Loucy (cell line): ENCODE results near the gene GARIN6.

Source experiments
- H2AFZ ChIP-seq: fragments of 200-600 bp; sonication (generic); 2 replicates; pipeline ENCODE4 v1.6.0; 2016; ENCODE audit warnings: antibody characterized with exemption, mild to moderate bottlenecking, low read length, moderate library complexity
- H3F3A ChIP-seq: fragments of 200-600 bp; 2 replicates; pipeline ENCODE4 v1.6.0; 2016; ENCODE audit warnings: antibody characterized with exemption, low read depth, mild to moderate bottlenecking
- H3K27me3 ChIP-seq: fragments of 200-600 bp; sonication (generic); 2 replicates; pipeline ENCODE4 v1.6.1; 2014; ENCODE audit warnings: low read length, mild to moderate bottlenecking; ENCODE audit not compliant: insufficient read depth, poor library complexity, severe bottlenecking
- H3K36me3 ChIP-seq: fragments of 200-600 bp; sonication (generic); 2 replicates; pipeline ENCODE4 v1.6.1; 2016; ENCODE audit warnings: low read length; ENCODE audit not compliant: insufficient read depth
- H3K4me1 ChIP-seq: fragments of 200-600 bp; sonication (generic); 2 replicates; pipeline ENCODE4 v1.5.1; 2014; ENCODE audit warnings: low read length, mild to moderate bottlenecking; ENCODE audit not compliant: insufficient read depth, poor library complexity, severe bottlenecking
- H3K4me2 ChIP-seq: fragments of 200-600 bp; sonication (generic); 2 replicates; pipeline ENCODE4 v1.6.0; 2014; ENCODE audit warnings: antibody characterized with exemption, low read length, low read depth, mild to moderate bottlenecking; ENCODE audit not compliant: poor library complexity, severe bottlenecking
- H3K4me3 ChIP-seq: fragments of 200-600 bp; sonication (generic); 2 replicates; pipeline ENCODE4 v1.5.1; 2014; ENCODE audit warnings: low read length, mild to moderate bottlenecking, mixed read lengths; ENCODE audit not compliant: poor library complexity, severe bottlenecking
- H3K79me2 ChIP-seq: fragments of 200-600 bp; sonication (generic); 2 replicates; pipeline ENCODE4 v1.6.1; 2014; ENCODE audit warnings: low read length; ENCODE audit not compliant: insufficient read depth
- H3K9ac ChIP-seq: fragments of 200-600 bp; sonication (generic); 2 replicates; pipeline ENCODE4 v1.6.0; 2014; ENCODE audit warnings: mild to moderate bottlenecking, low read depth, low read length, moderate library complexity; ENCODE audit not compliant: poor library complexity, severe bottlenecking
- H3K9me2 ChIP-seq: fragments of 200-600 bp; sonication (generic); replicated peaks from 2 replicates; pipeline ENCODE4 v1.6.1; 2016; ENCODE audit warnings: low read depth, low read length, mixed read lengths
- H3K9me3 ChIP-seq: fragments of 200-600 bp; sonication (generic); 2 replicates; pipeline ENCODE4 v1.6.1; 2014; ENCODE audit warnings: mild to moderate bottlenecking, antibody characterized with exemption, low read length, low read depth; ENCODE audit not compliant: insufficient read depth
- H4K20me1 ChIP-seq: fragments of 200-600 bp; sonication (generic); 2 replicates; pipeline ENCODE4 v1.6.0; 2014; ENCODE audit warnings: antibody characterized with exemption, low read length, mild to moderate bottlenecking; ENCODE audit not compliant: insufficient read depth, poor library complexity, severe bottlenecking
- CTCF ChIP-seq: fragments of 200-600 bp; sonication (generic); conservative IDR thresholded peaks from 2 replicates; pipeline ENCODE4 v1.5.1; 2014; ENCODE audit warnings: mild to moderate bottlenecking, antibody characterized with exemption, low read length
- EZH2phosphoT487 ChIP-seq: fragments of 200-600 bp; IDR thresholded peaks from 2 replicates; pipeline ENCODE4 v1.6.1; 2018; ENCODE audit warnings: antibody characterized with exemption, mild to moderate bottlenecking, moderate library complexity, borderline replicate concordance

GARIN6 gene

DNA sequence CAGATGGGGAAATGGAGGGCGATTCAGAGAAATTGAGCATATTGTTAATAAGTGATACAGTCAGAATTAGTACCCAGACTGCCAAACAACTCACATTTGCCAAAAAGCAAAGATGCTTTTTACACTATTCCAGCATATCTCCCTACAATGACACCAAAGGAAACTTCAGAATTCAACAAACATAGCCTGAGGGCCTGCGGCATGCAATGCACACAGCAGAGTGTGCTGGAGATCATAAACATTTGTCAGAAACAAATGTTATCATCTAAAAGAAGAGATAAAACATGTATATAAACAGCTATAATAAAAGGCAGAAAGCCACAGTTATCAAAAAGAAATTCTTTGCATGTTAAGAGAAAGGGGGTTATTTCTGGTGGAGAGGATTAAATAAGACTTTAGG is 20.1 kb upstream of the GARIN6 start:
- no peaks in the 10 kb centered on the region for H3K79me2 ChIP-seq
- H3F3A ChIP-seq: no peaks in the 10 kb centered on the region
- TF ChIP-seq EZH2phosphoT487: no peak
- TF ChIP-seq CTCF: no peak
- H3K4me2 ChIP-seq: no peak overlapping the region
- H3K9me3 ChIP-seq: no peaks in the 10 kb centered on the region
- no peaks in the 10 kb centered on the region for H3K27me3 ChIP-seq
- H3K9me2 ChIP-seq: no peaks in the 10 kb centered on the region
- no peak overlapping the region for H3K9ac ChIP-seq
- no peaks in the 10 kb centered on the region for H3K36me3 ChIP-seq
- no peak overlapping the region for H2AFZ ChIP-seq
- no peaks in the 10 kb centered on the region for H4K20me1 ChIP-seq
- H3K4me3 ChIP-seq: no peak overlapping the region
- no peaks in the 10 kb centered on the region for H3K4me1 ChIP-seq

GRCh38 chr12:99644629-99645028 is 2.9 kb upstream of the GARIN6 start:
- Histone ChIP-seq H3K4me1 (no peaks in the 10 kb centered on the region), H3K4me3 (no peak overlapping the region), H3K36me3 (no peaks in the 10 kb centered on the region), H3K4me2 (no peak overlapping the region), H2AFZ (no peak overlapping the region), H3K27me3 (no peaks in the 10 kb centered on the region), H3K79me2 (no peaks in the 10 kb centered on the region), H3K9ac (no peak overlapping the region), H4K20me1 (no peaks in the 10 kb centered on the region), H3K9me3 (no peaks in the 10 kb centered on the region), H3F3A (no peaks in the 10 kb centered on the region), H3K9me2 (no peaks in the 10 kb centered on the region)
- no peak for TF ChIP-seq CTCF
- TF ChIP-seq EZH2phosphoT487: no peak

DNA sequence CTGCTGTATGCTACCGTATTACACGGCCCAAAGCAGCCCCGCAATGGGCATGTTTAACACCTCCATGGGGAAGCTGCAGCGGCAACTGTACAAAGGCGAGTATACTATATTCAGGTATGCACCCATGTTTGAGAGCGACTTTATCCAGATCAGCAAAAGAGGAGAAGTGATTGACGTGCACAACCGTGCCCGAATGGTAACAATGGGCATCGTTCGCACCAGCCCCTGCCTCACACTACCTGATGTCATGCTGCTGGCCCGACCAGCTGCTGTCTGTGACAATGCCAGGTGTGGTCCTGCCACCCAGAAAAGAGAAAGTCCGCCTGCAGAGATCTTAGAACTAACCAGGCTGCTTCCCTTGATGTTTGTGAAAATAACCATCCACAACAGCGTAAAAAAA is 630 bp downstream of the GARIN6 start:
- TF ChIP-seq EZH2phosphoT487 (no peak), CTCF (no peak)
- H3K36me3 ChIP-seq: no peaks in the 10 kb centered on the region
- no peak overlapping the region for H3K9ac ChIP-seq
- no peaks in the 10 kb centered on the region for H3K27me3 ChIP-seq
- H3K9me2 ChIP-seq: no peaks in the 10 kb centered on the region
- H3K4me1 ChIP-seq: no peaks in the 10 kb centered on the region
- H2AFZ ChIP-seq: no peak overlapping the region
- no peaks in the 10 kb centered on the region for H4K20me1 ChIP-seq
- H3K4me2 ChIP-seq: no peak overlapping the region
- H3F3A ChIP-seq: no peaks in the 10 kb centered on the region
- no peaks in the 10 kb centered on the region for H3K9me3 ChIP-seq
- H3K4me3 ChIP-seq: no peak overlapping the region
- no peaks in the 10 kb centered on the region for H3K79me2 ChIP-seq
